ENCODE results near the gene COMMD8.

- TF ChIP-seq GATA2 (IDR thresholded peaks at IDR 0.05; ENCODE audit: low read depth, low read length) = no peak
- TF ChIP-seq GATA3 (IDR thresholded peaks at IDR 0.05; ENCODE audit: low read depth, low read length) = no peak
These were observed 18.8 kb upstream of the COMMD8 start for GRCh38 chr4:47482326-47482725.
